ENCODE measurements around the gene PRMT5. TPM values are rescaled to one million over a fixed set of nuclear protein-coding genes. Genes with fewer than 3 reads are reported as not detected.

PRMT5 gene
- total and polyA plus RNA-seq, 8 donors = 15.6 to 31.8 (median 28.1) TPM

GRCh38 chr14:22900081-22900799 lies 28.9 kb downstream of the PRMT5 start:
- no peak overlapping the region for H3K4me3 ChIP-seq
- no peak overlapping the region for H3K27ac ChIP-seq
- intact Hi-C loops (cut with DNase I) = no loop called here
- H3K27me3 ChIP-seq = no peaks in the 10 kb centered on the region
- TF ChIP-seq CTCF (IDR thresholded peaks at IDR 0.05) = peak in 1 of 4 donors; percentile 16
- FAIRE-seq = no peak
- peaks cover 0 to 12% (median 9%) of the 10 kb centered on the region in 3 donors for H3K4me1 ChIP-seq
- peak in 3 of 4 donors; percentile 50 to 70 (median 69) for ATAC-seq
- no peaks in the 10 kb centered on the region for H3K9me3 ChIP-seq
- DNase-seq = no peak
- WGBS, 2 donors = 59 to 70% methylated on average over 3 of the region's 3 CpGs
- peaks cover 5 to 35% (median 20%) of the 10 kb centered on the region in 3 donors for H3K36me3 ChIP-seq

- Histone ChIP-seq H3K27me3 (no peaks in the 10 kb centered on the region), H3K9me3 (no peaks in the 10 kb centered on the region), H3K4me3 (no peak overlapping the region), H3K27ac (no peak overlapping the region), H3K4me1 (peaks cover 0 to 7% (median 2%) of the 10 kb centered on the region in 3 donors), H3K36me3 (peaks cover 0 to 26% (median 14%) of the 10 kb centered on the region in 3 donors)
- no peak for FAIRE-seq
- no peak for DNase-seq
- intact Hi-C loops (cut with DNase I) = no loop called here
- TF ChIP-seq CTCF (IDR thresholded peaks at IDR 0.05) = no peak
- 70 to 77% methylated on average over 8 of the region's 8 CpGs for WGBS, 2 donors
- no peak for ATAC-seq
These were observed 30.7 kb downstream of the PRMT5 start for GRCh38 chr14:22898302-22899090.

- TF ChIP-seq CTCF (IDR thresholded peaks at IDR 0.05) = no peak
- intact Hi-C loops (cut with DNase I) = no loop called here
- H3K9me3 ChIP-seq = no peaks in the 10 kb centered on the region
- no peak for ATAC-seq
- no peak for DNase-seq
- peaks cover 0 to 19% (median 14%) of the 10 kb centered on the region in 3 donors for H3K36me3 ChIP-seq
- no peak overlapping the region for H3K4me3 ChIP-seq
- H3K27ac ChIP-seq = no peak overlapping the region
- H3K4me1 ChIP-seq = no peaks in the 10 kb centered on the region
- H3K27me3 ChIP-seq = no peaks in the 10 kb centered on the region
- no peak for FAIRE-seq
- WGBS, 2 donors = 56 to 61% methylated on average over 1 of the region's 1 CpG
These were observed 31.8 kb downstream of the PRMT5 start for GRCh38 chr14:22897357-22897756.

- 51 to 73% methylated on average over 3 of the region's 3 CpGs for WGBS, 2 donors
- Histone ChIP-seq H3K4me1 (no peaks in the 10 kb centered on the region), H3K27ac (no peak overlapping the region), H3K36me3 (peaks cover 0 to 13% (median 11%) of the 10 kb centered on the region in 3 donors), H3K4me3 (no peak overlapping the region), H3K9me3 (no peaks in the 10 kb centered on the region), H3K27me3 (no peaks in the 10 kb centered on the region)
- intact Hi-C loops (cut with DNase I) = no loop called here
- FAIRE-seq (no peak), ATAC-seq (no peak), DNase-seq (no peak)
- no peak for TF ChIP-seq CTCF (IDR thresholded peaks at IDR 0.05)
These were observed 32.4 kb downstream of the PRMT5 start for GRCh38 chr14:22896760-22897159.
